ENCODE results near the gene LKAAEAR1. TPM values are rescaled to one million over a fixed set of nuclear protein-coding genes. Genes with fewer than 3 reads are reported as not detected.

The LKAAEAR1 gene
- polyA plus RNA-seq, 1 donor: not detected

DNA sequence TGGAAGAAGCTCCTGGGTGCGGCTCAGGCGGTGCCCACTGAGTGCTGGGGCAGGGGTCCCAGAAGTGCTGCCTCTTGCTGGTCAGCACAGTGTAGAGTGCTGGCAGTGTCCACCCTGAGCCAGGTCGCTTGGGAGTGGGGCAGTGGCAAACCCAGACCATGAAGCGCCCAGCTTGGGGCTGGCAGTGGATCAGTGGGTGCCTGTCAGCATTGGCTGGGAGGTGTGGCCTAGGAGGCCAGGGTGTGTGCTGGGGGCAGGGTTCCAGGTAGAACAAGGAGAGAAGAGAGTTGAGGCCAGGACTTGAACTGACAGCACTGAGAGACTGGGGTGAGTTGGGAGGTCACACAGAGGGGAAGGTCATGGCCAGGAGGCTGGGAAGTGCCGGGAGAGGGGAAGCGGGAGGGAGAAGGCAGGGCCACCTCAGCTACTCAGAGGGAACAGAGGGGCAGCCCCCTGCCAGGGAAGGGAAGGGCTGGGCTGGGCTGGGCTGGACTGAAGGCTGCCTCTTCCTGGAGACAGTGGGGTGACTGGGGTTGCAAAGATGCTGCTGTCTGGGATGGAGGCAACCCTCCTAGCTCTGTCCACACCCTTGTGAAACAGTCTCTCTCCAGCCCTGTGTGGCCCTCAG lies 17.1 kb downstream of the LKAAEAR1 start:
- no peak for DNase-seq

DNA sequence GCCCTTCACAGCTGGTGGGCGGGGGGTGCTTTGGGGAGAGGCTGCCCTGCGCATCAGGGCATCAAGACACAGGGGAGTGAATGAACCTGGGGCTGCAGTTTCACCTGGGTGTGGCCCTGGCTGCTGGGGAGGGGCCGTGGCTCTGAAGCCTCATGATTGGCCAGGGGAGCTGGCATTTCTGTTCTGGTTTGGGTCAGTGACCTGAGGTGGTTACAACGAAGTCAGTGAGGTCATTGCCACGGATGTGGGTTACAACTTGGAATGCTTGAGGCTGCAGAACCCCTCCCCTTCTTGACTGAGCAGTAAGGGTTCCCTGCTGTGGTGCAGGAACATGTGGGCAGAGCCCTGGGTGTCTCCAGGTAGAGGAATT lies 18.2 kb downstream of the LKAAEAR1 start:
- DNase-seq: no peak

DNA sequence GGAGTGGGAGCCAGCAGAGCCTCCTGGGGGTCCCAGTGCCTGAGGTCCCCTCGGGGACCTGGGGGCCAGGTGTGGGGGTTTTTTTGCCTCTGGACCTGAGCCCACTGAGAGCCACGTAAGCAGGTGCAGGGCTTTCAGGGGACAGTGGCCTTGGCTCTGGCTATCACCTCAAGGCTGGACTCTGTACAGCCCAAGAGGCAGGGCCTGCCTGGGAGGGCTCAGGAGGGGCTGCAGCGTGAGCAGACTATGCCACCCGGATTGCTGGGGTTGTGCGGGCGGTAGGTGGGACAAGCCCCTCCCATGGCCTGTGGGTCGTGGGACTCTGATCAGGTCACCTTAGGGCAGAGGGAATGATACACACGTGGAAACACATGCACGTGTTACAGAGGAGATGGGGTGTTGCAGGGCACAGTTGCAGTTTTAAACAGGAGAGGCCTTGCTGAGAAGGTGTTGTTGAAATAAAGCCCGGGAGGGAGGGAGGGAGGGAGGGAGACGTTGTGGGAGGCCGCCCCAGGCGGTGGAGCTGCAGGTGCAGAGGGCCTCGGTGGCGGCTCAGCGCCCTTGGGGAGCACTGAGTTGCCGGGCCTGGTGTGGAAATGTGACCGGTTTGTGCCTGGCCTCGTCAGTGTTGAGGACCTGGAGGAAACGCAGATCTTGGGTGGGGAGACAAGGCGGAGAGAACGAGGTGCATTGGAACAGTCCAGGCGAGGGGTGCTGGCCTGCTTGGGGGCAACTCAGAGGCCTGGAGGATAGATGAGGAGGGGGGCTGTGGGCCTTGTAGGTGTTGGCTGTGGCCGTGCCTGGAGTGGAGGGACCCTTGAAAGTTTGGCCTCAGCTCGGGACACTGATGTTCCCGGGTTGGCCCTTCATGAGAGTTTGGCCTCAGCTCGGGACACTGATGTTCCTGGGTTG lies 18.9 kb downstream of the LKAAEAR1 start:
- DNase-seq: no peak

DNA sequence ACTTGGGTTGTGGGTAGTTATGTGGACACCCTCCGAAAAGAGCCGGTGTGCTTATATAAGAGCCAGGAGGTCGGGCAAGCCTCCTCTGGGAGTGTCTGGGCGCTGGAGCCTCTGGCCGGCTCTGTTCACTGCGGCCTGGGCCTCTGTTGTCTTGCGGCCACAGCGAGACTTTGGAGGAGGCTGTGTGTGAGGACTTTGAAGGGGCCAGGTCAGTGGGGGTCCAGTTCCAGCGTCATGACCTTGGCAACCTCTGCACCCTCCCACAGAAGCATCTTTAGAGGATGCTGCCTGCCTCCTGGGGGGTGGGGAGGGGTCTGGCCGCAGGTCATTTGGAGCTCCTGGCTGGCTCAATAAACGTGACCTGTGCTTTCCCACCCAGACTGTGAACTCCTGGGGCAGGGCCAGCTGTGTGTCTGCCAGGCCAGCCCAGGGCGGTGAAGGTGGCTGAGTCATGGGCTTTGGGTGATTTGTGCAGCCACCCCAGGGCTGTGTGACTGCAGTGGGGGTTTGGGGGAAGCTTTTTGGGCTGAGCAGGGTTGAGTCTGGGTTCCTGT lies 20.0 kb downstream of the LKAAEAR1 start:
- no peak for DNase-seq

DNA sequence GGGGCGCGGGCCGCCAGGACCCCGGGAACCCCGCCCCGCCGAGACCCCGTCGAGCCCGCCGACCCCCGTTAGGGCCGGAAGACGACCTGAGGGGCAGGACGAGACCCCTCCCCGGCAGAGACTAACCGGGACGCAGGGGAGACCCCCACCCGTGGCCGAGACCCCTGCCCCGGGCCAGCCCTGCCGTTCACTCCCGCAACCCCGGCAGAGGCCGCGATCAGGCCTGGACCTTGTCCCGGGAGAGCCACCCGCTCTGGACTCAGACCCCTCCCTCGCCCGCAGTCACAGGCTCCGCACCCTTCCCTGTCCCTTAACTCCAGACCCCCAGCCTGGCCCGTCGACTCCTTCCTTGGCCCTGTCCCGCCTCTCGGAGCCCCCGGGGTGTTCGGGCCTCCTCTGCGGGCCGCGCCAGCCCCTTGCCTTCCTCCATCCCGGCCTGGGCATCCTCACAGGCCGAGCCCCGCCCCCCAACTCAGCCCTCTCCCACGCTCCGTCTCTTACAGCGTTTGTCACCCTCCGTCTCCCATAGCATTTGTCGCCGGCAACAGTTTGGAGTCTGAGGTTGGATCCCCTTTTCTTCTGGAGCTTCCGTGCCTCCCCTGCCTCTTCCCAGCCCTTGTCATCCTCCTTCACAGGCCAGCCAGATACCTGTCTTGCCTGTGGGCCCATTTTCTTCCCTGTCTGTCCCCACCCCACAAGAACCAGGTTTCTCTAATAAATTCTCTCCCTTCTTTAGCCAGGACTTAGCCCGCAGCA lies 20.6 kb downstream of the LKAAEAR1 start:
- no peak for DNase-seq

DNA sequence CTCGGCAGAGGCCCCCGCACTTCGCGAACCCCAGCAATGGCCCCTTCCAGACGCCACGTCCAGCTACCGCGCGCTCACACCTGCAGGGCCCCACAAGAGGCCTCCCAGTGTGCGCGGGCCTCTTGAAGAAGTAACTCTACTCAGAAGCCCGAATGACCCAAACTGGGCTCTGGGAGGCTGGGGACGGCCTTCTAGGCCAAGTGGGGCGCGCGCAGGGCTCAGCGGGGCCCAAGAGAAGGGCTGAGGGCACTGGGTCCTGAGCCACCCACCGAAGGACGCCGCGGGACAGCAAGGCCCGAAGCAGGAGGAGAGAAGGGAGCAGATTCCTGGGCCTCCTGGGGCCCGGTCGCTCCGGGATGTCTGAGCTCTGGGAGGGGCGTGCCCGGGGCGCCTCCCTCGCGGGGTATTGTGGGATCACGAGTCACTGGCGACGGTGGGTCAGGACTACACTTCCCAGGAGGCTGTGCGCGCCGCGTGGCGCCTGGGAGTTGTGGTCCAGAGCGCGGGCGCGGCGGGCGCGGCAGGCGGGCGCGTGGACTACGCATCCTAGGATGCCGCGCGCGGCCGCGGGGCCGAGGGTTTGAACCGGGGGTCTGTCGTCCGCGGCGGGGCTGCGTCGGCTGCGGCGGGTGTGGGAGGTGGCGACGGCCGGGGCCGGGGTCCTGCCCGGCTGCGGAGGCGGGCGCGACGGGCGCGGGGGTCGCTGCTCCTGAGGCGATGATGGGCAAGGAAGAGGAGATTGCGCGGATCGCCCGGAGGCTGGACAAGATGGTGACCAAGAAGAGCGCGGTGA lies 21.4 kb downstream of the LKAAEAR1 start, which contains the start of gene TCEA2:
Gene TCEA2 (plus strand): TSS at position 603 of the 793 bp plus-strand sequence. CDS start 115 bp downstream, at position 718.
- peak; percentile 97 for DNase-seq

DNA sequence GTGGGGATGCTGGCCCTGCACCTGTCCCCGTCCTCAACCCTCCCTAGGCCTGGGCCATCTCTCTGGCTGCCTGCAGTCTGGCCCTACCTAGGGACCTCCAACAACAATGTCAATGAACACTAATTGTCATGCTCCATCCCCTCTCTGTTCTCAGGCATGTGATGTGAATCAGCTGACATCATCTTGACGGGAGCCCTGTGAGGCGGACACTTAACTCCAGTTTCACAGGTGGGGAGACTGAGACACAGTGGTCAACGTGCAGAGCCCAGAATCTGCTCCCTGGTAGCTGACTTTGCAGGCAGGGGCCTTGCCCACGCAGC lies 22.0 kb downstream of the LKAAEAR1 start:
- no peak for DNase-seq

DNA sequence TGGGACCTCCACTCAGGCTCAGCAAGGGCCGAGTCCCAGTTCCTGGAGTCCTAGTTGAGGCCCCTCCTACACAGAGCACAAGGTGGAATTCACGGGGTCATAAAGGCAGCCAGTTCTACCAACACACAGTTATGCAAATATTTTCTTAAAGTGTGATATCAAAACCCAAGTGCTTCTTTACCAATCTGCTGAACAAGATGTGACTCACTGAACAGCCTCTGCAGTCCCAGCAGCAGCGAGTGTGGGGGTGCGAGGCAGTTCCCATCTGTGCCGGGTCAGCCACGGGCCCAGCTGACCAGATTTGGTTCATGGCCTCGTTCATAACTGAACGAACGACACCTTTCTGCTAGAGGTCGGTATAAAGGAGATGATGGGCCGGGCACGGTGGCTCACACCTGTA lies 25.7 kb downstream of the LKAAEAR1 start:
- no peak for DNase-seq

DNA sequence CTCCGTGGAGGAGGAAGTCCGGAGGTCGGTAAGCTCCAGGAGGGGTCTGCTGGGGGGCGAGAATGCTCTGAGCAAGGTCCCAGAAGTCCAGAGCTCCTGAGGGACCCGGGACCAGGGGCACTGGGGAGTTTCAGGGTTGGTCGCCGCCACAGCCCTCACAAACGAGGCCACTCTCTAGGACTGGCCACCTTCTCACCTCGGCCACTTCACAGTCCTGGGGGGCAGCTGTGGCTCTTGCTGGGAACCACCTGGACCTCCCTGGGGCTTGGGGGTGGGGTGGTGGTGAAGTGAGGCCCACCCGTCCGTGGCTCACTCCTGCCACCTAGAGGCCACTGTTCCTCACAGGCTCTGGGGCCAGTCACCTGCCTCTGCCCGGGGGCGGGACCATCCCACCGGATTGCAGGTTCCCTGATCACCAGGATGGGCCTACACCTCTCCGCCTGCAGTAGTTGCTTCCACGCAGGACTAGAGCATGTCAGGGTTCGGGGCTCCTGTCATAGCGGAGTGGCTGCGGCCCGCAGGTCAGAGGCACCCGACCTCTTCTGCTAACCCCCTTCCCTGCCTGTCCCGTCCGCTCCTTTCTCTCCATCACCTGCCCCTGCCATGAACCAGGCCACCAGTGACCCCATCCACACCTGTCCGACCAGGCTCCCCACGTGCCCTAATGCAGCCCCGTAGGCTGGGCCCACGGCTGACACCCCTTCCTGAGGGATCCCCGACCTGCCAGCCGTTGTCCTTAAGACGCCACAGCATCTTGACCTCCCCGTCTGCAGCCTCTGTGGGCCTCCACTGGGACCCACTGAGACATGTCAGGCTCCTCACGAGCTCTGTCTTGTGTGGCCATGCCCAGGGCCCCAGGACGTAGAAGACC lies 26.3 kb downstream of the LKAAEAR1 start:
- DNase-seq: peak; percentile 74

DNA sequence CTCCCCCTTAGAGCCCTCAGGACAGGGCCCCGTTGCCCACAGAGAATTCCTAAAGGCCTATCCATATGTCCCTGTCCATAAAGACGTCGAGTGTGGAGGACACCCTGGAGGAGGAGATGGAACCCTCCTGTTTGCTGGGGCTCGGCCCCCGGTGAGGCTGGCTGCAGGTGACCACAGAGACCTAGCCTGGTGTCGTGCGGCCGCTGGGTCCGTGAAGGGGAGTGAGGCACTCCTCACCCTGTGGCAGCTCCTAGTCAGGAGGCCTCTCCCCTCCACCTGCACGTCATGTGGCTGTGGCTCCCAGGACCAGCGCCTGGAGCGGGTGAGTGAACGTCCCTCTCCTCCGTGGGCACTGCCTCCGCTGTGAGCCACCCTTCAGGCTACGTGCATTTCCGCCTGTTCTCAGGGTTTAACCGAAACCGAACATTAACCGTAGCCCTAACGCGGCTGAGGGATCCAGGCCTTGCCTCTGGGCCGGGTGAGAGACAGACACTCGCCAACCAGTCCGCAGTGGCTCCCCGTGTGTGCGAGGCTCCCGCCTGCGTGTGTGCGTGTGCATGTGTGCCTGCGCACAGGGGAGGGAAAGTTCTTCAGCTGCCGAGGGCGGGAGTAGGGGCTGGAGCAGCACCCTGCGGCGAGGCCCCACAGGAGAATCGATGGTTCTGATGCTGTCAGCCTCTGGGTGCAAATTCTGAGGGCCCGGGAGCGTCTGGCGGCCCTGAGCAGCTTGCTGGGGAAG lies 27.1 kb downstream of the LKAAEAR1 start:
- DNase-seq: no peak

DNA sequence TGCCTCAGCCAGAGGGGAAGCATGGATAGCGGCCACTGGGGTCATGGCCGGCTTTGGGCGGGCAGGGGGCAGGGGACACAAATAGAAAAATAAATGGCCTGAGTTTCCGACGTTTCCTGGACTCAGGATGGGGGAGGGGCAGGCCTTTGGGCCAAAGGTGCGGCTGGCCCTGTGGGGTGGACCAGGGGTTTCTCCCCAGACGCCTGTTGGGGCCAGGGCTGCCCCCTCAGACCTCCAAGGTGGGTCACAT lies 27.6 kb downstream of the LKAAEAR1 start:
- DNase-seq: no peak

DNA sequence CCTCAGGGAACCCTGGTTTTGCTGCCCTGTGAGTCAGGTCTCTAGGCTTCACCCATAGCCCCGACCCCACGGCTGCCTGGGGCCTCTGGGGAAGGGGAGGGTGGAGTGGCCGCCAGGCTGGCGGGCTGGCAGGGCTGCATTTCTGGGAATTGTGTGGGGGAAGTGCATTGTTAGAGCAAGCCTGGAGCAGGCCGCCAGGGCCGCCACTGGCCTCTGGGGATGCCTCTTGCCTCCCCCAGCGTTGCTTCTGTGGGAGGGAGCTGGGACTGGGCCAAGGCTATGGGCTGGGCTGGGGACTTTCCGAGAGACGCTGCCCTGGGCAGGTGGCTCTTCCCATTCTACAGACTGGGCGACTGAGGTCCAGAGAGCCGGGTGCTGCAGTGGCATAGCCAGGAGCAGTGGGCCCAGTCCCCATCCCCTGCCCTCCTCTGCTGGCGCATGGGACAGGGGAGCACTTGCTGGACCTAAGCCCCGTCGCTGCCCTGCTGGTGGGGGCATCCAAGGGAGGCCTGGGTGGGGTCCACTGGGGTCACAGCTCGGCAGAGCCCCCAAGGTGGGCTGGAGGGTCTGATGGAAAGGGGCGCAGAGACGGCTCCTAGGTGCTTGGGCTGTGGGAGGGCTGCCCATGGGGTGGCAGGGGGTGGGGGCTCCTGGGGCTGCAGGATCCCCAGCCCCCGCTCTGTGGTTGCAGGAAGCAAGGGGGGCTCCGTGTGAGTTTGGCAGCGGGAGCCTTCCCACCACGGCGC lies 28.1 kb downstream of the LKAAEAR1 start:
- no peak for DNase-seq

DNA sequence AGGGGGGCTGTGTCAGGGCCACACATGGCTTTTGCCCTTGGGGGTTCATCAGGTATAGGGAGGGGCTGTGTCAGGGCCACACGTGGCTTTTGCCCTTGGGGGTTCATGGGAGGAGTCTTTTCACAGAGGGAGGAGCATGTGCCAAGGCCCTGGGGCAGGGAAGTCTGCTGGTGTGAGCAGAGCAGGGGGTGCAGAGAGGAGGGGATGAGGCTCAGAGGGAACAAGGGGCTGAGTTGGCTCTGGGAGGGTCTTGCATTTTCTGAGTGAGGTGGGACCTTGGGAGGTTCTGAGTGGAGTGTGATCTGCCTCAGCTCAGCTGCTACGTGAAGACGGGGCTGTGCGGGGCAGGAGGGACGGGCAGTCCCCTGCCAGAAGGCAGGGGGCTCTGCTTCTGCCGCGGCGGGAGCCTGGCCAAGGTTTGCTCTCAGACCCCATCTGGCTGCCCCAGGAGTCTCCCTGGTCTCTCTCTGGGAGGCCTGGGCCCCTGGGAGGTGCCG lies 28.8 kb downstream of the LKAAEAR1 start:
- DNase-seq: no peak

DNA sequence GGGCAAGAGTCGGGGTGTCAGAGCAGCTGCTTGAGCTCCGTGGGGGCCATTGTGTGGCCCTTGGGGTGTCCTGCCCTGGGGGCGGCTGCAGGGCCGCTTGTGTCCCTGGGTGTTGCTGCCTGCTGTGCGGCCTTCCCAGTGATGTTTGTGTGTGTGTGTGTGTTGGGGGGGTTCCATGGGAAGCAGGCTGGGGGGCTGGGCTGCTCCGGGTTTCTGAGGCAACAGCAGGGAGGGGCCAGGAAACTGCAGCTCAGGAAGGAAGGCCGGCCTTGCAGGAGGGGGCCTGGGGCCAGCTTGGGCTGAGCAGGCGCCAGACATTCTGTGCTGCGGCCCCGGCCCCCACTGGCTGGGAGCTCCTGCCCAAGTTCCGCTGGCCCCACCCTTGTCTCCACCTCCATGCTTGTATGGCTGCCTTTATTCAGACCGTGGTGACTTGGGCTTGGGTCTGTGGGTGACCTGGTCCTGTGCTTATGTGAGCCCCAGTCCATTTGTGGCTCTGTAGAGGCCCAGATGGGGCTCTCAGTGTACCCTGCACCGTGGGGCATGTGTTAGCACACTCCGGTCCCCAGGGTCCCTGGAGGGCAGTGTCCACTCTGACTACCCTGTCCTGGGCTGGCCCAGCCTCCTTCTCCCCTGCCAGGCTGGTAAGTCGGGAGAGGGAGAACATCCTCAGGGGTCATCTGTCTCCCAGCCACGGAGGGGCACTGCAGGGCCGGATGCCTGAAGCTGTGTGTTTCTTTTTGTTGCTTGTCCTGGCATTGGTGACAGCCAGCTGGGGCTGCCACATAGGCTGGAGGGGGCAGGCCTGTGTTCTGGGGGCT lies 30.1 kb downstream of the LKAAEAR1 start:
- DNase-seq: peak; percentile 59

DNA sequence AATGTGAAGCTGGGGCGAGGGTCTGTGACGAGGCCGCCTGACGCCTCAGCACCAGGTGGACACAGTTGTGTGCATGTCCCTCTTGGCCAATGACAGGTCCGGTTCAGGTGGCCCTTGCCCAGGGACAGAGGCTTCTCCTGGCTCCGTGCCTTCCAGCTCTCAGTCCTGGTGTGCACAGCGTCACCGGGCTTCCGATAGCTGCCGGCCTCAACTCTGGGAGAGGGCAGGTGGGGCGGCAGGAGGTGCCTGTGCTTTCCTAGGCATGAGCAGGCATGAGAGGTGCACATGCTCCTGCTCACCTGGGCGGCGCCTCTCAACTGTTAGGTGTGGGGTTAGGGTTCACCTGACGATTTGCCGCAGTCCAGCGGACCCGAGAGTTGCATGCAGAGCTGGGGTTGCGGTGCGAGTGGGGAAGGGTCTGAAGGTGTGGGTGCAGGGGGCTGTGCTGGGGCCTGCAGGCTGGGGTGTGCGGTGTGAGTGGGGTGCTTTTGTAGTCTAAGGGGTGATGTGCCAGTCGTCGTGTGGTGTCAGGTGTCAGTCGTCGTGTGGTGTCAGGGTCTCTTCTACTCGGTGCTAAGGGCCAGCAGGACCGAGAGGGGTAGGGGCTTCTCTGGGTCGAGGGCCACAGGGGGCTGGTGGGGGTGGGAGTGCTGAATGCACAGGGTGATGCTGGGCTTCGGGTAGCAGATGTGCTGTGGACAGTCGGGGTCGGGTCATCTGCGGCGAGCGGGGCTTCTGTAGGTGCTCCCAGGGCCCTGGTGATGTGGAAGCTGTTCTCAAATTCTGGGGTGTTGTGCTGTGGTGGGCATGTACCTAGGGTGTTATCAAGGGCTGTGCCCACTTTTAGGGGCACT lies 31.0 kb downstream of the LKAAEAR1 start:
- no peak for DNase-seq

DNA sequence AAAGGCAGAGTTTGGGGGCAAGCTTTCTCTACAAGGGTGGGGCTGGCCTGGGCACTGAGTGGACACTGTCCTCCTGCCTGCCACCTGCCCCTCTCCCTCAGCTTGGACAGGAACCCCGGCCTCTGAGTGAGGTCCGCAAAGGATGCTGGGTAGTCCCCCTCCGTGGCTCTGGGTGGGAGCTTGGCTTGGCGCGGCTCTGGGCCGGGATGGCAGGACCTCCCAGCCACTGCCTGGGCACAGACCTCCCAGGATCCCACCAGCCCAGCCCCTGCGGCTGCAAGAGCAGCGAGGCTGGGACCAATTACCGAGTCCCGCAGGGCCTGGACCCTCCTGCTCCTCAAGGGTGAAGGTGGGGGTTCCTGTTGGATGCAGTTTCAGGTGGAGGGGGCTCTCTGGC lies 31.9 kb downstream of the LKAAEAR1 start:
- no peak for DNase-seq

DNA sequence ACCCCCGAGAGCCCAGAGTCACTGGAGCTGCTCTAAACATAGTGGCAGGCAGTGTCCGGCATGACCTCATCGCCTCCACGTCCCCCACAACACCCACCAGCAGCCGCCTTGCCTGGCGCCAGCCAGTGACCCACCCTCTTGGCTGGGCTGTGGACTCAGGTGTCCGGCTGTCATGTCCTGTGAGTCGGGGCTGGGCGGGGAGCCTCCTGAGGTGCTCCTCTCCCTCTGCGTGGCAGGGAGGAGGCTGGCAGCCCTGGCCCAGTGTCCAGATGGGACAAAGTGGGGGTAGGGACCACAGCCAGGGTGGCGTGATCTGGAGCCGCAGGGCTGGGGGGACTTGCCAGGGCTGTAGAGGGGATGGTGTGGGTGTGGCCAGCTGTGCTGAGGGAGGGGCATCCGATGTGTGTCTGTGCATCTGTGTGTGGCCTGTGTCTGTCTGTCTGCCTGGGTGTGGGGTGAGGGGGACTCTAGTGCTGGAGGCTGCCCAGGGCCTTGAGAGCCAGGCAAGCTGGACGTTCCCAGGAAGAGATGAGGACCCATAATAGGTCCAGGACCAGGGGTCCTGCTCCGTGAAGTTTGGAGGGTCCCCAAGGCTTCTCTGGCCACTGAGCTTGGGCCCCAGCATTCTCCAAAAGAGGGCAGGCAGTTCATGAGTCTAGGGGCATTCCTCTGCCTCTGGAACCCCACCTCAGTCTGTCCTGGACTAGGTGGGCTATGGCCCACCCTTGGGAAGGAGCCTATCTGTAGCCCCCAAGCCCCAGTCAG lies 32.5 kb downstream of the LKAAEAR1 start:
- DNase-seq: no peak

All from left kidney (tissue), 2 donors.